Stimulated activated CD8-positive, alpha-beta memory T cell treated with anti-CD3 and anti-CD28 coated beads, Interleukin-4, amount 100 ng/mL, for 1 hour (primary cell): ENCODE results near the gene RAB11FIP3.

ENCODE experiments used
- DNase-seq, 2 donors: peaks; one replicate each; pipeline ENCODE4 v3.0.0-alpha.2; 2020; ENCODE audit warnings: low read depth in 2 of 2, low spot score in 1 of 2

Gene RAB11FIP3

DNA sequence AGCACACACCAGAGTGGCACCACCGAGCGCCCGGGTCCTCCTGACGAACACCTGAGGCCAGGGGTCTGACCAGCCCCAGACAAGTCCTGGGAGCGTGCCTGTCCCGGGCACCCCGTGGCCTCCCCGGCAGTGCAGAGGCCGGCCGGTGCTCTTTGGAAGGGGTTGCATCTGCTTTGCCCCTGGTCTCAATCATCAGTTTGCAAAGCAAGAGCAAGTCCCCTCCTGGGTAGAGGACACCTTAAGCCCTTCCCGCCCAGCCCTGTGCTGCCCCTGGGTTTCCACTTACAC is 90.4 kb downstream of the RAB11FIP3 start:
- no peak for DNase-seq

DNA sequence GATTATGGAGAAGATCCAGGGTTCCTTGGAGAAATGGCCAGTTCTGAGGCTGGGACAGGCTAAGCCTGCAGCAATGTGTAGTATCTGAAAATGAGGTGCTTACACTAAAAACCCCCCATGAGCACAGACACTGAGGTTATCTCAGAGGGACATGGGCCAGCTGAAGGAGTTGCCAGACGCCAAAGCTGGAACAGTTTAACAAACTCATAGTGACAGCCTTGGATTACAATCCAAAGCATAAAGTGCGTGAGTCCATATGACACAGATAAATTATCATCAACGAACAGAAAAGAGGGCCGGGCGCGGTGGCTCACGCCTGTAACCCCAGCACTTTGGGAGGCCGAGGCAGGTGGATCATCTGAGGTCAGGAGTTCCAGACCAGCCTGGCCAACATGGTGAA is 90.9 kb downstream of the RAB11FIP3 start:
- no peak for DNase-seq

DNA sequence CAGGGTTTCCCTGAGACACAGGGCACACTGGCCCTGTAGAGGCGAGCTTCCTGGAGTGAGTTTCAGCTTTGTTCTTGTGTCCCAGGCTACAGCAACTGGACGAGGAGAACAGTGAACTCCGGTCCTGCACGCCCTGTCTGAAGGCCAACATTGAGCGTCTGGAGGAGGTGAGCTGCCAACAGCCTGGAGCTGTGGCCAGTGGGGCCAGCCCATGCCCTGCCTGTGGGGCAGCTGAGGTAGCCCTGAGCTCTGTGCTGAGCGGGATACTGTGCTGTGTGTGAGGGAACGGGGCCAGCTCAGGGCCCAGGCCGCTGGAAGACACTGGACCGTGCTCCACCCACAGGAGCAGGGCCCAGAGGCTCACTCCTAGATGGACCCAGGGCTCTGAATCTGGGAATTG is 93.4 kb downstream of the RAB11FIP3 start:
- no peak for DNase-seq

DNA sequence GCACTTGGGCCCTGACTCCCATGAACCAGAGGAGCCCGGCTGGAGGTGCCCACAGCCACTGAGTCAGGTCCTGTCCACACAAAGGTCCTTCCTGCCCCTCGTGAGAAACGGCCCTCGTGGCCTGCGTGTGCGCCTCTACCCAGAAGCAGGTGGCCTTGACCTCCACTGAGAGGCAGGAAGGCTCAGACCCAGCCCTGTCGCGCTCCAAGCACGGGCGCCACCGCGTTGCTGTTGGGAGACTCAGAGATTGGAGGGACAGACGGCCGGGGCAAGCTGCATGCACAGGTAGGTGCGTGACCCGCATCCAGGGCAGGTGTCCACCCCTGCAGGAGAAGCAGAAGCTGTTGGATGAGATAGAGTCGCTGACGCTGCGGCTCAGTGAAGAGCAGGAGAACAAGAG is 94.0 kb downstream of the RAB11FIP3 start:
- no peak for DNase-seq

DNA sequence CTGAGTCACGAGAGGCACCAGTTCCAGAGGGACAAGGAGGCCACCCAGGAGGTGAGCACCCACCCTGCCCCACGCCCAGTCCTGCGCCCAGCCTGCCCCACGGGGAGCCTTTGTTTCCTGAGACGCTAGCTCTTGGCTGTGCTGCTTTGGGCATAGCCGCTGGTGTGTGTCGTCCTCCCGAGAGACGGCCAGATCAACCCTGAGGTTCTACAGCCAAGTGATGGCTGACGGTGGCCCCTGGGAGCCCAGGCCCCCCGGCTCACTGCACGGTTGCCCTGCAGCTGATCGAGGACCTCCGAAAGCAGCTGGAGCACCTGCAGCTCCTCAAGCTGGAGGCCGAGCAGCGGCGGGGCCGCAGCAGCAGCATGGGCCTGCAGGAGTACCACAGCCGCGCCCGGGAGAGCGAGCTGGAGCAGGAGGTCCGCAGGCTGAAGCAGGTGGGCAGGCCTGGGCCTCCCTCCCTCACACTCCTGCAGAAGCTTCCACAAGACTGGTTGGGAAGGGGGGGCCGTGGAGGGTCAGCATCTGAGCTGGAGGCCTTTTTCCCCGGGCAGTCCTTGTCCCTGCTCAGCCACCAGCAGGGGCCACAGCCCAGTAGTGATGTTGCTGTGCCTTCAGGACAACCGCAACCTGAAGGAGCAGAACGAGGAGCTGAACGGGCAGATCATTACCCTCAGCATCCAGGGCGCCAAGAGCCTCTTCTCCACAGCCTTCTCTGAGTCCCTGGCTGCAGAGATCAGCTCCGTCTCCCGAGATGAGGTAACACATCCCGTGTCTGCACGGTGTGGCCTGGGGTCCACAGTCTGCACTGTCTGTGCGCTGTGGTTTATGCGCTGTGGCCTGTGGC is 94.6 kb downstream of the RAB11FIP3 start:
- DNase-seq: no peak

DNA sequence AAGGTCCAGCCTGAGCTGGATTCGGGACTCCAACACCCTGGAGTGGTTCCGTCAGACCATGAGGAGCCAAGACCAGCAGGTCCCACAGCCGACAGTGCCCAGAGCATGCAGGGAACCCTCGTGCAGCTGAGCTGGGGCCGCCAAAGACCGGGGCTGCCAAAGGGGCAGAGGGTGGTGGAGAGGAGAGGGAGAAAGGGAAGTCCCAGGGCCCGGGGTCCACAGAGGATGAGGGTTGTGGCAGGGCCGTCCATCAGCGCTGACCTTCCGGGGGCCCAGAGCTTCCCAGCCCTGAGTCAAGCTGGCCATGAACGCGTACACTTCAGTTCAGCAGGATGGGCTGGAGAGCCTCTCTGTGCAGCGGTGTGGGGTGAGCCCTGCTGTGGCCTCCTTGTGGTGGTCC is 95.4 kb downstream of the RAB11FIP3 start:
- DNase-seq: no peak

DNA sequence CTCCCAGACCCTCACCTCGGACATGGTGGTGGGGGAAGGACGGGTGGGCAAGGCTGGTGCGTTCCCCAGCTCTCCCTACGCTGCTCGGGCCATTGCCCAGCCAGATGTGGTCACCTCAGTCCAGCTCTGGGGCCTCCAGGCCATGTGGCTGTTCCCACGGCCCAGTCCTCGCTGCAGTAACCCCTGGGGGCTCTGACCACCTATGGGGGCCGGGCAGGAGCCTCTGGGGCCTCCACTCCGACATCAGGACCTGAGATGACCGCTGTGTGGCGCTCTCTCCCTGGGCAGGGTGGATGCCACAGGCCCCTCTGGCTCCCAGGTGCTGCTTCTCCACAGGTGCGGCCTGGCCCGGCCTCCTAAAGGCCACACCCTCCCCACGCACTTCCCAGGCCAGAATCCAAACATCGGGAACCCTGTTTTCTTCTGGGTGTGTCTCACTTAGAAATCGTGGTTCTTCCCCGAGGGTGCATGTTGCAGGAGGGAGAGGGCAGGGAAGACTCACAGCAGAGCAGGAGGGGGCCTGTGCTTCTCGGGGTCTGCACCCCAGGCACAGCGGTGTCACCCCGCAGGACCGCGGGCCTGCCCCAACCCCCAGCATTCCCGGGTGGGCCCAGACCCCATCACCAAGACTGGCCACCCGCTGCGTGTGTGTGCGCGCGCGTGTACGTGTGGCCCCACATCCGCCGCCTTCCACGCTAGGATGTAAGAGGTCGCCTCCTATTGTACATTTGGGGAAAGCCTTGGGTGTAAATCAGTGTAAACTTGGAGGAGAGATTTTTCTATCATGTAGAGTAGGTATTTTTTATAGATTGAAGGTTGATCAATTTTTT is 96.1 kb downstream of the RAB11FIP3 start:
- no peak for DNase-seq

DNA sequence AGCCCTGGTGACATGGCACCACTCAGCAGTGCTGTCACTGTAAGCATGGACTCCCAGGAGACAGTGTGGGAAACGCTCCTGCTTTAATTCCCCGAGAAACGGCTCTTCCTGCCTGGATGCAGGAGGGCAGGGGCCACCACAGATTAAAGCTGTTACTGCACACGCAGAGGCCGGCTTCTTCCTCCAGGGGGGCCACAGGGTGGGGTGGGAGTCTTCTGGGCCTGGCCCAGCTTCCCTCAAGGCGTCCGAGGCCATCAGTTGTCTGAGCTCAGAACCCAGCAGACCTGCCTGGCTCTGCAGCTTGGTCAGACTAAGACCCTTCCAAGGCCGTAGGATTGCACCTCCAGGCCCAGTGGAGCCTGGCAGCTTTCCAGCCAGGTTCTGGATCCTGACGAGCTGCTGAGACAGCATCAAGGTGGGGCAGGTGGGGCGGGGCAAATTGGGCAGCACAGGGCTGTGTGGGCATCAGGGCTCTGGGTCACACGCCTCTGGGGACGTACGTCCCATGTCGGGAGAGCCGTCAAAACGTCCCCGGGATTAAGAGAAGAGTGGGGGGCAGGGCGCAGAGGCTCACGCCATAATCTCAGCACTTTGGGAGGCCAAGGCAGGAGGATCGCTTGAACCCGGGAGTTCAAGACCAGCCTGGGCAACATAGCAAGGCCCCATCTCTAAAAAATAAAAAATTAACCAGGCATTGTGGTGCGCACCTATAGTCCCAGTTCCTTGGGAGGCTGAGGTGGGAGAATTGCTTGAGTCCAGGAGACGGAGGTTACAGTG is 97.1 kb downstream of the RAB11FIP3 start:
- DNase-seq: no peak

DNA sequence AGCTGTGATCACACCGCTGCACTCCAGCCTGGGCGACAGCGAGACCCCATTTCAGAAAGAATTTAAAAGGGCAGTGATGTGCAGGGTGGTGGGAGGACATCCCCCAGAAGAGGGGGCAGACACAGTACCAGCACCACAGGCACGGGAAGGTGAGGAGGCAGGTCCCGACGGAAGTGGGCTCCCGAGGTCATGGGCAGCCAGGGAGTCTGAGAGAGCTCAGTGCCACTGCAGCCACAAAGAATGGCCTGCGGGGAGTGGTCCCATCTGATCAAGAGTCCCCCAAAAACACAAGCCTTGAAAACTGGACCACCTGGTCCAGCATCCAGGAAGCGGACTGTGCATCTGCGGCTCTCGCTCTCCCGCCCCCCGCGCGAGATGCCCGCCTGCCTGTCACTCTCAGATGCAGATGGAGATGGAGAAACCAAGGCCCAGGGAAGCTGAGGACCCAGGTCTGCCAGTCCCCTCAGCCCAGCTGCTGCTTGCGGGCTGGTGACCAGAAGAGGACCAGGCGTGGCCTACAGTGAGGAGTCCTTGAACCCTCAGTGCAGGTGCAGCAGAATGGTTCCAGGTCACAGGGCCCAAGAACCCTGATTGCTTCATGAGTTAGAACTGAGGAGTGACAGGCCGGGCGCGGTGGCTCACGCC is 97.8 kb downstream of the RAB11FIP3 start:
- no peak for DNase-seq

DNA sequence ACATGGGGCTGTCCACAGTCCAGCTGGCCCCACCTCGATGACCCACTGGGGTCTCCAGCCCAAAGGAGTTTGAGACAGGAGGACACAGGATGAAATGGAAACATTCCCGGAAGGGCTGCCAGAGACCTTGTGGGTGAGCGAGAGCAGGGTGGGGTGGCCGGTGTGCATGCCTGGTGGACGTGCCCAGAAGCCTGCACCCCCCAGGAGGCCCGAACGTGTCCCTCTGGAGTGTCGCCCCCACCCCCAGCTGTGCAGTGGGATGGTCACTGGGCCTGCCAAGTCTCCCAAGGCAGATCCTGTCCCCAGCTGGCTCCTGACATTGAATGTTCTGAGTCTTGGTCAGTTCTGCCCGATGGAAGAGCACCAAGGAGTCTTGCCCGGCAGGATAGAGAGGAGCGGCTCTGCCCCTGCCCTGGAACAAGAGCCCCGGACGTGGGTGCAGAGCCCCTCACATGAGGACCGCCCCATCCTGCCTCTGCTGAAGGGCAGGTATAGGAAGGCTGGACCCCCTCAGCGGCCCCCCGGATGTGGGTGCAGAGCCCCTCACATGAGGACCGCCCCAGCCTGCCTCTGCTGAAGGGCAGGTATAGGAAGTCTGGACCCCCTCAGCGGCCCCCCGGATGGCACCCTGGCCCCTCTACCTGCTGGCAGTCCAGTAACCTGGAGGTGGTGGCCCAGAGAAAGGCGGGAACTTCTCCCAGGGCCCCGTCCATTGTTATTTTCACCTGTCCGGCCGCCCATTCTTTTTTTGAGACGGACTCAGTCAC is 99.0 kb downstream of the RAB11FIP3 start:
- DNase-seq: no peak

DNA sequence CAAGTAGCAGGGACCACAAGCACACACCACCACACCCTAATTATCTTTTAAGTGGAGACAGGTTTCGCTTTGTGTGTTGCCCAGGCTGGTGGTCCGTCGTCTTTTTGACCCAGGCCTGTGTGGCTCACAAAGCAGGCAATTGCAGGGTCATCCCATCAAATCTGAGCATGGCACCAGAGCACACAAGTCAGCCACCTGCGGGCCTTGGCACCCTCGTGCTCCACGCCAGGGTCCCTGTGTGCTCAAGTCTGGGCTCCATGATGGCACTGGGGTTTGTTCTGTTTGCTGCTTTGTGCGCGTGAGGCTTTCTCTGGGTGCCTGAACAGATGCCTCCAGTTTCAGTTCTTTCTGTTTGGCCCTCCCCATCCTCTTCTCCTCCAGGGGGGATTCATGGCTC is 99.7 kb downstream of the RAB11FIP3 start:
- DNase-seq: no peak

DNA sequence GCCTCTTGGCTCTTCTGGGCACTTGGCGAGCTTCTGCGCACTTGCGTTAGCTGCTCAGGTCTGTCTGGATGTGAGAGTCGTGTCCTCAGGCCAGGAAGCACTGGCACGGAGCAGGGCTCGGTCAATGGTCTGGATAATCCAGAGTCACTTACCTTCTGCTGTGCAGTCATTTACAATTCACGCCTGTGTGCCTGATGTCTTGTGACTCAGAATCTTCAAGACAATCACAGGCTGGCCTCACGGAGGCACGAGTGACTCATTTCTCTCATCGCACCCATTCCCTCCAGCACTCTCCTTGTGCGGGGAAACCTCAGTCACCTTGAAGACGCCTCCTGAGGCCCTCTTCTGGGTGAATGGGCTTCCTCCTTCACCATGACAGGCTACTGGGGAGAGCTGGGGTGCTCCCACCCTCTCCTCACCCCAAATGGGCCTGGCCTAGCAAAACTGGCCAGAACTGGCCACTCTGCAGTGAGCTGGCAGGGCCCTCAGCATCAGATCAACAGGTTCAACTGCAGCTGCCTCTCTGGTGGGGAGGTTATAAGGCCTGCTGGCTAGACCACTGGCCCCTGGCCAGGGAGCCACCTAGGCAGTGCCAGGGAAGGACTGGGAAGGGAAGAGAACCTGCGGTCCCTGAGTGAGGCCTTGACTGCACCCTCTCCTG is 100.2 kb downstream of the RAB11FIP3 start:
- DNase-seq: peak in 1 of 2 donors; percentile 37

DNA sequence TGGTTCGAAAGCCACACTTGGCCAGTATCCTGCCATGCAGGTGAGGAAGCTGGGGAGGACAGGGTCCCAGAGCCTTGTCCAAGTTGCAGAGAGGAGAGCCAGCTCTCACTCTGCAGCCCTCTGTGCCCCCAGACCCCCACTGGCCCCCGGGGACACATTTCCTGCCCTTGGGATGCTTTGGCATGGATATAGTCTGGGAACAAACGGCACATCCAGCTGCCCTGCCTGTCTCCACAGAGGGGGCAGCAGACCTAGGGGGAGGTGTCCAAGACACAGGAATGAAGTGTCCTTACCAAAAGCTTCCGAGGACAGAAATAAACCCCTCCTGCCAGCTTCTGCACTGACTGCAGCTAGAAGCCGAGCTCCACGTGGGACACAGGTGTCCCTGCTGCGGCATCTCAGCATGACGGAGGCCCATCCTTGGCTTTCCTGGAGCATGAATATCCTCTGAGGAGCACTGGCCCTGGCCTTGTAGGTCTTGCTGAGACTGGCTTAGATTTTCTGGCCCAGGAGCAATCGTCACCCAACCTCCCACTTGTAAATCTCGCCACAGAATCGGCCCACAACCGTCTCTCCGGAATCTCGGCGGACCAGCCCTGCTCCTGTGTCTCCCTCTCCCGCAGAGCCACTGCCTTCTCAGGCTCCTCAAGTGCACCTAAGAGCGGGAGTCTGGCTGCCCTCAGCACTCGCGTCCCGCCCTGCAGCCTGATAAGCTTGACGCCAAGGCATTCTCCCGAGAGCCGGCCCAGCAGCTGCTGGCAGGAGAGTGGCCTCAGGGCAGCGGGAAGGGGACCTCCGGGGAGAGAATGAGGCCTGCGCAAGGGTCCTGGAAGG is 100.9 kb downstream of the RAB11FIP3 start:
- no peak for DNase-seq

DNA sequence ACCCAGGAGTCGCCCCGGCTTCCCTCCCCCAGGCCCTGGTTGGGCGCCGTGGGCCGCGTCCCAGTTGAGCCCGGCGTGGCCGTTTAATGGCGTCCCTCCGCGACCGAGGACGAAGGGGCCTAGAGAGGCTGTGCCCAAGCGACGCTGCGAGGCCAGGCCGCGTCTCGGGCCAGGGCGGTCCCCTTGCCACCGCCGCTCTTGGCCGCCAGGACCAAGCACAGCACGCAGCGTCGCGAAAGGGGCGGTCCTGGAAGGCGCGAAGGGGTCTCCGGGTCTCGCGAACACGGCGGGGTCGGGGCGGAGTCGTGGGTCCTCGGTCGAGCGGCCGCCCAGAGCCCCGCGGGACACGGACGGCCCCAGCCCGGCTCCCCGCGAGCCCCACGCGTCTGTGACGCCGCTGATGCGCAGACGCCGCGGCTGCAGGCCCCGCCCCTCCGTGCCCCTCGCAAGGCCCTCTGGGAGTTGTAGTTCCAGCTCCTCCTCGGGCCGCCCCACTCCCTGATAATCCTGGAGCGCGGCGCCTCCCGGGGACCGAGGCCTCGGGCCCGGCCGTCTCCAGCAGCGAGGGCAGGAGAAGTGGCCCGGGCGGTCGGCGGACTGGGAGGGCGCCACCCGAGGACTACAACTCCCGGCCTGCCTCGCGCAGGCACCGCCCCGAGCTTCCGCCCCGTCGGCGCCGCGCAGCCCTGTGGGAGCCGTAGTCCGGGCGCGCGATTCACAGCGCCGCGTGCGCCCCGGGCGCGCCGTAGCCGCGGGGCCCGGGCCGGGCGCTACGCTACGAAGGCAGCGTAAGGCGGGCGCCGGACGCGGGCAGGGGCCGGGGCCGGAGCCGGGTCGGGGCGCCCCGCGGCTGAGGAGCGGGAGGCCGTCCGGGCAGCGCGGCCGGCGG is 101.8 kb downstream of the RAB11FIP3 start, which contains the start of gene CAPN15:
CAPN15 (plus strand) TSS at position 698 of the 889 bp plus-strand sequence. CDS start 19,127 bp downstream, outside the sequence.
- DNase-seq: peak; percentile 73 to 75

DNA sequence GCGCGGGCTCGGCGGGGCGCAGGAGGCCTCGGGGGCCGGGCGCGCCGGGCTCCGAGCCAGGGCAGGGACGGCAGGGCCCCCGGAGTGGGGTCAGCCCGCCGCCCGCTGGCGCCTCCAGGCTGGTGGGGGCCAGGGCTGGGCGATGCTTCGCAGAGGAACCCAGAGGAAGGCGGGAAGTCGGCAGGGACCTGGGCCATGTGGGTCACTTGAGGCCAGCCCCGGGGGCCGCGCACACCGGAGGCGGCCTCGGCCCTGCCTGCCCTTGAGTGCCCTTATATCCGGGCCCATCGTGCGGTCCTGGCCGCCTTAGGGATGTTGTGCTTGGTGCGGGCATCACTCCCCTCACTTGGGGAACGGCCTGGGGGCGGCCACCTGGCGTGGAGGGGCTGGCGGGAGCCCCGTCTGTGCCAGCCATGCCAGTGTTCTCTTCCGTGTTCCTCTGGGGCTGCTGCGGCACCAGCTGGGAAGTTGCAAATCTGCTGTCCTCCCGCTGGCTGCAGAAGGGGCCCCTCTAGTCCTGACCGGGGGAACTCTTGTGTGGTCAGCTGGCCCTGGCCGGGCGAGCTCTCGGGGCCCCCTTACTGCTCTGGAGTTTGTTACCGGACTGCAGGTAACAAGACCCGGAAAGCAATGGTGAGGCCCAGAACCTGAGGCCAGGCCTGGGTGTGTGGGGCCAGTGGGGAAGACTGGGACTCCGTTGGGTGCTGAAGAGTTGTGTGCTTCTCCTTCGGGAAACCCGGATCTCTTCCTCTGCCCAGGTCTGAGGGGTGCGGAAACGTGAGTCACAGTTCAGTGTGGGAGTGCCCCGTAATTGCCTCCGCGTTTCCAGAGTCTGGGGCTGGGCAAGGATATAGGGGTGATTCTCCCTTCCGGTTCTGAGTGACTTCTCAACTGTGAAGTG is 102.9 kb downstream of the RAB11FIP3 start:
- no peak for DNase-seq

DNA sequence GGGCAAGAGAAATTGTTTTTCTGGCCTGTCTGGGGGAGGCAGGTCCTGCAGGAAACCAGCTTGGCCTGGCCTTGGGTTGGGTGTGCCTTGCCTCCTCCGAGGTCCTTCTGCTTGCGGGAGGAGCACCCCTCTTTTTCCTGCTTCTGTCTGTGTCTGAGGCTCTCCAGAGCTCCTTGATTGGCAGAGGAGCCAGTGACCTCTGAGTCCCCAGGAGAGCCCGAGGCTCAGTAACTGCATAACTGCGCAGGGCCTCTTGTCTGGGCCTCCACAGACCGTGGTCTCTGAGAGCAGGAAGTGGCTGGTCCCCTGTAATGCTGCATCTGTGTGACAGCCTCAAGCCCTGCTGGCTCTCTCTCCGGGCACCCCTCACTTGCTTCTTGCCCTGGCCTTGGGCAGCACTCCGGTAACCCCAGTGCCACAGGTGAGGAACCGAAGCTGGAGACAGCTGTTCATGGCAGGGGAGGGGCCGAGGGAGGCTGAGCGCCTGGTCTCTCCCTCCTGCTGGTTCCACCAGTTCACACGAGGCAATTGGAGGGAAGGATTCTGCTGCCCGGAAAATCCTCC is 103.6 kb downstream of the RAB11FIP3 start:
- no peak for DNase-seq
